HepG2 (cell line): Measurements from ENCODE around the gene PIGL. TPM values are rescaled to one million over a fixed set of nuclear protein-coding genes. Genes with fewer than 3 reads are reported as not detected.

Experiments
- ATAC-seq: fragments of 200-7000 bp; cut with Tn5 transposase; 3 replicates; pipeline ENCODE4 v1.9.1; 2020; ENCODE audit warnings: mild to moderate bottlenecking, moderate library complexity
- BruUV-seq: library from RNA; stranded (reverse); fragments of 400-500 nt; replicated peaks from 2 replicates; lab custom pipeline; 2021; lab: Mats Ljungman, UMichigan
- CTCF ChIA-PET: fragments of 300-600 bp; formaldehyde crosslinking; extraction: SDS; loops from one replicate; lab custom pipeline; 2021; ENCODE audit warnings: low total read pairs, inconsistent platforms, low intra/inter-chr PET ratio; lab: Yijun Ruan, JAX
- POLR2A ChIA-PET: fragments of 350-600 bp; sonication (Branson Sonifier 250); formaldehyde crosslinking; loops from one replicate; lab custom pipeline; 2020; ENCODE audit warnings: antibody characterized with exemption, inconsistent platforms; lab: Yijun Ruan, JAX
- DNase-seq: peaks from one replicate; pipeline ENCODE4 v3.0.0-alpha.2; 2015; ENCODE audit warnings: low spot score
- FAIRE-seq: peaks from 3 replicates; lab custom pipeline; 2011; peaks lifted over from hg19 to GRCh38; lab: Jason Lieb, UNC
- H2AFZ ChIP-seq: one replicate; pipeline ENCODE4 v1.6.1; 2011; ENCODE audit warnings: low read length, inconsistent platforms
- H3K27ac ChIP-seq: fragments of 300-600 bp; 3 replicates; pipeline ENCODE4 v1.8.0; 2011; ENCODE audit warnings: mixed run types, mild to moderate bottlenecking, mixed read lengths, low read length, inconsistent platforms; ENCODE audit not compliant: insufficient read depth; ENCODE audit errors: extremely low read length
- H3K27me3 ChIP-seq, 2 experiments: fragments of 200-600 bp in 1 of 2; 2 replicates in 1 of 2; 3 replicates in 1 of 2; pipeline versions ENCODE4 v1.6.0 to v1.8.0; 2011; ENCODE audit warnings: low read length in 2 of 2, mild to moderate bottlenecking in 2 of 2, moderate library complexity in 2 of 2, inconsistent platforms in 1 of 2; ENCODE audit not compliant: insufficient read depth in 2 of 2, control insufficient read depth in 1 of 2
- H3K36me3 ChIP-seq, 2 experiments: fragments of 200-600 bp in 1 of 2; replicated peaks in 1 of 2; 2 replicates in 1 of 2; 3 replicates in 1 of 2; pipeline versions ENCODE4 v1.5.1 to v1.8.0; 2011; ENCODE audit warnings: low read length in 2 of 2, inconsistent platforms in 1 of 2; ENCODE audit not compliant: insufficient read depth in 2 of 2, control insufficient read depth in 1 of 2
- H3K4me1 ChIP-seq: 2 replicates; pipeline ENCODE4 v1.5.1; 2012; ENCODE audit warnings: low read length, inconsistent platforms; ENCODE audit not compliant: insufficient read depth
- H3K4me2 ChIP-seq: 2 replicates; pipeline ENCODE4 v1.6.0; 2011; ENCODE audit warnings: low read depth, low read length, inconsistent platforms
- H3K4me3 ChIP-seq, 3 experiments: fragments of 200-600 bp in 1 of 3; sonication (generic), shearing (Covaris generic) in 1 of 3; replicated peaks in 1 of 3; 2 replicates each; pipeline ENCODE4 v1.5.1; 2011 to 2016; ENCODE audit warnings: low read length in 3 of 3, inconsistent platforms in 2 of 3, low read depth in 2 of 3, mild to moderate bottlenecking in 2 of 3, control low read depth in 1 of 3, mixed read lengths in 1 of 3; ENCODE audit not compliant: insufficient read depth in 1 of 3
- H3K79me2 ChIP-seq: one replicate; pipeline ENCODE4 v1.6.1; 2011; ENCODE audit warnings: low read length, inconsistent platforms; ENCODE audit not compliant: insufficient read depth
- H3K9ac ChIP-seq: 2 replicates; pipeline ENCODE4 v1.6.0; 2011; ENCODE audit warnings: mild to moderate bottlenecking, low read depth, low read length, inconsistent platforms; ENCODE audit not compliant: insufficient read depth
- H3K9me3 ChIP-seq: 2 replicates; pipeline ENCODE4 v1.5.1; 2012; ENCODE audit warnings: mild to moderate bottlenecking, low read length
- H4K20me1 ChIP-seq: 2 replicates; pipeline ENCODE4 v1.6.0; 2011; ENCODE audit warnings: inconsistent platforms, mild to moderate bottlenecking, low read length, moderate library complexity; ENCODE audit not compliant: insufficient read depth
- CEBPG ChIP-seq: IDR thresholded peaks from 2 replicates; pipeline ENCODE4 v1.6.1; 2016
- ELF1 ChIP-seq: sonication (generic); formaldehyde crosslinking; IDR thresholded peaks from 2 replicates; pipeline ENCODE4 v1.4.0; 2020; ENCODE audit warnings: missing genetic modification reagents
- GTF3A ChIP-seq: sonication (generic); formaldehyde crosslinking; conservative IDR thresholded peaks from 2 replicates; pipeline ENCODE4 v1.4.0; 2020; ENCODE audit warnings: mild to moderate bottlenecking, missing genetic modification reagents
- GZF1 ChIP-seq: sonication (generic); formaldehyde crosslinking; IDR thresholded peaks from 2 replicates; pipeline ENCODE4 v1.5.1; 2020; ENCODE audit warnings: mild to moderate bottlenecking, missing genetic modification reagents
- HNRNPUL1 ChIP-seq: fragments of 200-400 bp; formaldehyde crosslinking; IDR thresholded peaks from 2 replicates; pipeline ENCODE4 v1.6.1; 2017; ENCODE audit warnings: low read depth, mild to moderate bottlenecking, low read length, moderate library complexity
- HOXA3 ChIP-seq: sonication (generic); formaldehyde crosslinking; IDR thresholded peaks from 2 replicates; pipeline ENCODE4 v1.5.0; 2020; ENCODE audit warnings: missing genetic modification reagents
- NFYC ChIP-seq: IDR thresholded peaks from 2 replicates; pipeline ENCODE4 v1.6.1; 2016; ENCODE audit warnings: missing genetic modification reagents, missing compliant biosample characterization
- NONO ChIP-seq, 2 experiments: fragments of 450-650 bp in 1 of 2; sonication (generic) in 1 of 2; formaldehyde crosslinking in 1 of 2; IDR thresholded peaks in 1 of 2; conservative IDR thresholded peaks in 1 of 2; 2 replicates each; pipeline versions ENCODE4 v1.6.1 to v1.8.0; 2017 to 2022; ENCODE audit warnings: mild to moderate bottlenecking in 1 of 2, missing genetic modification reagents in 1 of 2, moderate library complexity in 1 of 2
- POLR2AphosphoS5 ChIP-seq: IDR thresholded peaks from 2 replicates; pipeline ENCODE4 v1.6.1; 2012; ENCODE audit warnings: low read depth, low read length
- SMARCC2 ChIP-seq: fragments of 450-650 bp; IDR thresholded peaks from 2 replicates; pipeline ENCODE4 v1.6.1; 2017; ENCODE audit warnings: antibody characterized with exemption, mild to moderate bottlenecking
- ZNF329 ChIP-seq: sonication (generic); formaldehyde crosslinking; IDR thresholded peaks from 2 replicates; pipeline ENCODE4 v1.9.0; 2021; ENCODE audit warnings: low read depth, mild to moderate bottlenecking, missing genetic modification reagents
- ZNF333 ChIP-seq: sonication (generic); formaldehyde crosslinking; IDR thresholded peaks from 2 replicates; pipeline ENCODE4 v1.4.0; 2020; ENCODE audit warnings: mild to moderate bottlenecking, missing genetic modification reagents, borderline replicate concordance
- ZNF780A ChIP-seq: sonication (generic); formaldehyde crosslinking; IDR thresholded peaks from 2 replicates; pipeline ENCODE4 v1.8.0; 2022; ENCODE audit warnings: mild to moderate bottlenecking, missing genetic modification reagents, moderate library complexity
- WGBS: methylation state at CpG from one replicate; pipeline ENCODE4 v1.1.6; 2017; ENCODE audit warnings: low lambda C conversion rate; 5-methylcytosine and 5-hydroxymethylcytosine counted together
- in situ Hi-C: cut with HindIII; loops from 2 replicates; pipeline ENCODE4 v1.10.0; 2017; ENCODE audit warnings: low pct_unique_long_range_greater_than_20kb; ENCODE audit not compliant: extremely low pct_ligation_motif_present
- intact Hi-C: fragments of 100-400 bp; cut with micrococcal nuclease; formaldehyde crosslinking; loops from one replicate; pipeline ENCODE4 v1.10.0; 2022; ENCODE audit not compliant: unreplicated experiment
- polyA plus RNA-seq, 8 experiments: library from polyadenylated mRNA; depleted of rRNA in 3 of 8; stranded (reverse) in 7 of 8; unstranded in 1 of 8; fragments of >200 nt; fragmentation: Illumina TruSeq in 4 of 8; extraction: Trizol in 4 of 8; gene quantifications; 2 replicates each; pipeline versions ENCODE4 v1.2.1 to v1.2.3, GENCODE V29; 2011 to 2016; ENCODE audit warnings: low read depth in 4 of 8, missing spikeins in 1 of 8, mixed read lengths in 1 of 8; ENCODE audit not compliant: insufficient read depth in 1 of 8
- total RNA-seq, 5 experiments: library from RNA; depleted of rRNA; stranded (reverse); fragments of >200 nt; fragmentation: Illumina TruSeq; extraction: Trizol; gene quantifications; 2 replicates each; pipeline ENCODE4 v1.2.3, GENCODE V29; 2016; ENCODE audit warnings: low read depth in 1 of 5
- TF ChIP-seq, protein P1 (sequence below): sonication (generic); formaldehyde crosslinking; IDR thresholded peaks from 2 replicates; pipeline ENCODE4 v1.5.1; 2020; ENCODE audit warnings: missing genetic modification reagents, mild to moderate bottlenecking, borderline replicate concordance

The PIGL gene
- total and polyA plus RNA-seq, 2 of the 13 experiments (the other 11 are each of a cell fraction or from before 2014, with no cell fraction given): 28.5 to 63.8 TPM

DNA sequence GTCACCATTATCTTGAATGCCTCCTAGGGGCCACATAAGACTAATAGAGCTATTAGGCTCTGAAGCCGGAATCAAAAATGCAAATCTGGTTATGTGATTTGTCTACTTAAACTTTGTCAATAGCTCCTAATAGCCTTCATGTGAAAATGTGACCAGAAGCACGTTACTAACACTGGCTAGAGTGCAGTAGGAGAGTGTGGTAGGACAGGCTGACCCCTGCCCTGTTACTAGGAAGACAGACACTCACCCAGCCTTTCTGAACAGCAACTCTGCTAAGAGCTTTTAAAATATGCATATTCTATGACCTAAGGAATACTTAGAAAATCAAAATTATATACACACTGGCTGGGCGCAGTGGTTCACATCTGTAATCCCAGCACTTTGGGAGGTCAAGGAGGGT is 110.0 kb downstream of the PIGL start:
- ChIA-PET POLR2A (interaction anchor here (1.3 kb wide), 1 partner anchor 29 kb away, joined by 4 read pairs; no protein-coding TSS in a partner anchor), CTCF (no interaction called here)
- ATAC-seq (no peak), DNase-seq (no peak), FAIRE-seq (no peak)
- Histone ChIP-seq H2AFZ (no peak overlapping the region), H3K9me3 (no peaks in the 10 kb centered on the region), H3K4me1 (peaks cover 12% of the 10 kb centered on the region), H3K36me3 (peaks cover 0 to 20% of the 10 kb centered on the region in 2 experiments; a peak in 3 of 5 replicates), H3K4me2 (no peak overlapping the region), H3K27ac (no peak overlapping the region), H3K79me2 (no peaks in the 10 kb centered on the region), H3K27me3 (no peaks in the 10 kb centered on the region), H4K20me1 (no peaks in the 10 kb centered on the region), H3K9ac (no peak overlapping the region), H3K4me3 (no peak overlapping the region)
- TF ChIP-seq ZNF780A (no peak), GZF1 (CRISPR knock-in tag) (no peak), POLR2AphosphoS5 (no peak), GTF3A (CRISPR knock-in tag) (no peak), SMARCC2 (no peak), ELF1 (no peak), HOXA3 (CRISPR knock-in tag) (no peak), HNRNPUL1 (no peak), NFYC (CRISPR knock-in tag) (no peak), ZNF329 (no peak), CEBPG (CRISPR knock-in tag) (no peak), ZNF333 (CRISPR knock-in tag) (no peak), NONO (IDR thresholded peaks at IDR 0.05) (no peak), NONO (CRISPR knock-in tag; conservative IDR thresholded peaks at IDR 0.05) (no peak)
- TF ChIP-seq, protein P1, sequence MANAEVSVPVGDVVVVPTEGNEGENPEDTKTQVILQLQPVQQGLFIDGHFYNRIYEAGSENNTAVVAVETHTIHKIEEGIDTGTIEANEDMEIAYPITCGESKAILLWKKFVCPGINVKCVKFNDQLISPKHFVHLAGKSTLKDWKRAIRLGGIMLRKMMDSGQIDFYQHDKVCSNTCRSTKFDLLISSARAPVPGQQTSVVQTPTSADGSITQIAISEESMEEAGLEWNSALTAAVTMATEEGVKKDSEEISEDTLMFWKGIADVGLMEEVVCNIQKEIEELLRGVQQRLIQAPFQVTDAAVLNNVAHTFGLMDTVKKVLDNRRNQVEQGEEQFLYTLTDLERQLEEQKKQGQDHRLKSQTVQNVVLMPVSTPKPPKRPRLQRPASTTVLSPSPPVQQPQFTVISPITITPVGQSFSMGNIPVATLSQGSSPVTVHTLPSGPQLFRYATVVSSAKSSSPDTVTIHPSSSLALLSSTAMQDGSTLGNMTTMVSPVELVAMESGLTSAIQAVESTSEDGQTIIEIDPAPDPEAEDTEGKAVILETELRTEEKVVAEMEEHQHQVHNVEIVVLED: no peak
- intact Hi-C loops (no loop called here), in situ Hi-C loops (no loop called here)
- BruUV-seq: no TSS peak
- WGBS: 98% methylated on average over 3 of the region's 3 CpGs
